ENCODE results near the gene NBPF4.
"Not testable (repeated sequence)": the region's sequence is repeated elsewhere in the genome, so short reads cannot be mapped to it uniquely, and the experiment has no call there.

The NBPF4 gene

GRCh38 chr1:108211014-108211413 is 32.9 kb downstream of the NBPF4 start:
- no peak for DNase-seq

- DNase-seq, result no peak
These were observed 34.3 kb downstream of the NBPF4 start for GRCh38 chr1:108209456-108210108.

- DNase-seq, result no peak
These were observed 35.0 kb downstream of the NBPF4 start for GRCh38 chr1:108208724-108209446.

GRCh38 chr1:108203582-108203981 is 40.3 kb downstream of the NBPF4 start:
- DNase-seq, result not testable (repeated sequence)

GRCh38 chr1:108201687-108202086 is 42.2 kb downstream of the NBPF4 start:
- no peak for DNase-seq

- peak; percentile 63 for DNase-seq
These were observed 43.2 kb downstream of the NBPF4 start for GRCh38 chr1:108200687-108201051.

GRCh38 chr1:108199781-108200686 is 43.8 kb downstream of the NBPF4 start, which contains the start of gene SLC25A24:
SLC25A24 (minus strand) TSS chr1:108200343; CDS start chr1:108200138, 205 bp downstream.
- peak; percentile 44 for DNase-seq

- peak; percentile 33 for DNase-seq
These were observed 44.6 kb downstream of the NBPF4 start for GRCh38 chr1:108199201-108199691.

- DNase-seq, result no peak
These were observed 49.8 kb downstream of the NBPF4 start for GRCh38 chr1:108194051-108194450.

GRCh38 chr1:108193333-108193732 is 50.5 kb downstream of the NBPF4 start:
- DNase-seq, result no peak

- DNase-seq, result no peak
These were observed 51.3 kb downstream of the NBPF4 start for GRCh38 chr1:108192581-108192980.

- DNase-seq, result no peak
These were observed 53.0 kb downstream of the NBPF4 start for GRCh38 chr1:108190686-108191416.

GRCh38 chr1:108190001-108190634 is 53.8 kb downstream of the NBPF4 start:
- DNase-seq, result no peak

- DNase-seq, result no peak
These were observed 55.1 kb downstream of the NBPF4 start for GRCh38 chr1:108188801-108189200.

- DNase-seq, result no peak
These were observed 60.7 kb downstream of the NBPF4 start for GRCh38 chr1:108182959-108183700.

- no peak for DNase-seq
These were observed 64.9 kb downstream of the NBPF4 start for GRCh38 chr1:108179018-108179417.
